H9 (cell line): ENCODE results near the gene CC2D1A. TPM values are rescaled to one million over a fixed set of nuclear protein-coding genes. Genes with fewer than 3 reads are reported as not detected.

Source experiments
- DNase-seq: peaks from one replicate; pipeline ENCODE4 v3.0.0-alpha.2; 2017
- H2AFZ ChIP-seq: one replicate; pipeline ENCODE4 v1.6.1; 2013; ENCODE audit warnings: mild to moderate bottlenecking, low read length, control low read depth, moderate library complexity
- H2AK5ac ChIP-seq: 2 replicates; pipeline ENCODE4 v1.6.1; 2013; ENCODE audit warnings: low read length, control low read depth, mixed read lengths; ENCODE audit not compliant: insufficient read length
- H2BK120ac ChIP-seq: one replicate; pipeline ENCODE4 v1.6.1; 2013; ENCODE audit warnings: low read depth, mild to moderate bottlenecking, low read length, control low read depth, inconsistent platforms; ENCODE audit not compliant: poor library complexity, severe bottlenecking
- H2BK12ac ChIP-seq: 2 replicates; pipeline ENCODE4 v1.6.1; 2013; ENCODE audit warnings: low read length, control low read depth, mixed read lengths, low read depth; ENCODE audit not compliant: insufficient read length
- H2BK15ac ChIP-seq: 2 replicates; pipeline ENCODE4 v1.6.1; 2013; ENCODE audit warnings: low read depth, low read length, control low read depth
- H2BK20ac ChIP-seq: one replicate; pipeline ENCODE4 v1.6.1; 2013; ENCODE audit warnings: low read depth, mild to moderate bottlenecking, low read length, control low read depth, inconsistent platforms; ENCODE audit not compliant: poor library complexity, severe bottlenecking
- H2BK5ac ChIP-seq: 2 replicates; pipeline ENCODE4 v1.6.1; 2013; ENCODE audit warnings: low read length, control low read depth, mixed read lengths; ENCODE audit not compliant: insufficient read length
- H3K14ac ChIP-seq: 2 replicates; pipeline ENCODE4 v1.6.1; 2013; ENCODE audit warnings: low read length, control low read depth; ENCODE audit not compliant: insufficient read depth
- H3K18ac ChIP-seq: 2 replicates; pipeline ENCODE4 v1.6.1; 2013; ENCODE audit warnings: low read depth, mild to moderate bottlenecking, mixed read lengths, low read length, control low read depth; ENCODE audit not compliant: insufficient read length
- H3K23ac ChIP-seq: 2 replicates; pipeline ENCODE4 v1.6.1; 2013; ENCODE audit warnings: low read length, control low read depth, mixed read lengths, low read depth; ENCODE audit not compliant: insufficient read length
- H3K23me2 ChIP-seq: 2 replicates; pipeline ENCODE4 v1.6.1; 2013; ENCODE audit warnings: low read depth, mild to moderate bottlenecking, mixed read lengths, low read length, control low read depth; ENCODE audit not compliant: insufficient read length, poor library complexity, severe bottlenecking
- H3K27ac ChIP-seq: 2 replicates; pipeline ENCODE4 v1.5.1; 2013; ENCODE audit warnings: low read length, control low read depth, mixed read lengths, low read depth; ENCODE audit not compliant: insufficient read length
- H3K27me3 ChIP-seq: 2 replicates; pipeline ENCODE4 v1.6.1; 2013; ENCODE audit warnings: low read length, control low read depth, inconsistent platforms; ENCODE audit not compliant: insufficient read depth
- H3K4ac ChIP-seq: 2 replicates; pipeline ENCODE4 v1.6.1; 2013; ENCODE audit warnings: low read depth, mild to moderate bottlenecking, control low read depth, inconsistent platforms, low read length, moderate library complexity
- H3K4me1 ChIP-seq: 2 replicates; pipeline ENCODE4 v1.6.1; 2013; ENCODE audit warnings: low read length, control low read depth, inconsistent platforms; ENCODE audit not compliant: insufficient read depth
- H3K4me2 ChIP-seq: 2 replicates; pipeline ENCODE4 v1.6.1; 2013; ENCODE audit warnings: low read length, control low read depth, mixed read lengths; ENCODE audit not compliant: insufficient read length, insufficient read depth
- H3K56ac ChIP-seq: 2 replicates; pipeline ENCODE4 v1.6.1; 2013; ENCODE audit warnings: low read depth, mild to moderate bottlenecking, mixed read lengths, low read length, control low read depth; ENCODE audit not compliant: insufficient read length
- H3K79me1 ChIP-seq: 2 replicates; pipeline ENCODE4 v1.6.1; 2013; ENCODE audit warnings: low read depth, mild to moderate bottlenecking, moderate library complexity, low read length, control low read depth, inconsistent platforms; ENCODE audit not compliant: insufficient read depth, poor library complexity, severe bottlenecking
- H3K79me2 ChIP-seq: 2 replicates; pipeline ENCODE4 v1.6.1; 2013; ENCODE audit warnings: low read length, control low read depth, inconsistent platforms; ENCODE audit not compliant: insufficient read depth
- H3K9ac ChIP-seq: 2 replicates; pipeline ENCODE4 v1.6.1; 2013; ENCODE audit warnings: low read length, control low read depth, mixed read lengths; ENCODE audit not compliant: insufficient read length; ENCODE audit errors: extremely low read depth
- H3K9me3 ChIP-seq: one replicate; pipeline ENCODE4 v1.6.1; 2013; ENCODE audit warnings: low read depth, low read length, inconsistent platforms; ENCODE audit not compliant: control insufficient read depth
- H3T11ph ChIP-seq: one replicate; pipeline ENCODE4 v1.6.1; 2013; ENCODE audit warnings: mild to moderate bottlenecking, low read length, control low read depth, inconsistent platforms
- H4K20me1 ChIP-seq: one replicate; pipeline ENCODE4 v1.6.1; 2013; ENCODE audit not compliant: control insufficient read depth, insufficient read length, insufficient read depth
- H4K5ac ChIP-seq: 2 replicates; pipeline ENCODE4 v1.6.1; 2013; ENCODE audit warnings: low read depth, mild to moderate bottlenecking, mixed read lengths, low read length, control low read depth; ENCODE audit not compliant: insufficient read length
- H4K8ac ChIP-seq: replicated peaks from 2 replicates; pipeline ENCODE4 v1.6.1; 2013; ENCODE audit warnings: low read length, control low read depth, mixed read lengths, low read depth; ENCODE audit not compliant: insufficient read length
- H4K91ac ChIP-seq: 2 replicates; pipeline ENCODE4 v1.6.1; 2013; ENCODE audit warnings: low read depth, mild to moderate bottlenecking, moderate library complexity, mixed read lengths, low read length, control low read depth; ENCODE audit not compliant: insufficient read length
- H3K27ac Mint-ChIP-seq, 3 experiments: 2 replicates in 2 of 3; 3 replicates in 1 of 3; pipeline ENCODE4 v1.8.0; 2020 to 2021; ENCODE audit warnings: mixed read lengths in 3 of 3, mild to moderate bottlenecking in 1 of 3, moderate library complexity in 1 of 3
- H3K27me3 Mint-ChIP-seq: 2 replicates; pipeline ENCODE4 v1.8.0; 2021; ENCODE audit warnings: low read depth, mild to moderate bottlenecking, moderate library complexity, mixed read lengths
- H3K36me3 Mint-ChIP-seq, 3 experiments: 2 replicates in 2 of 3; 3 replicates in 1 of 3; pipeline ENCODE4 v1.8.0; 2020 to 2021; ENCODE audit warnings: low read depth in 3 of 3, mixed read lengths in 3 of 3; ENCODE audit not compliant: insufficient read depth in 1 of 3
- H3K4me1 Mint-ChIP-seq, 2 experiments: 2 replicates each; pipeline ENCODE4 v1.8.0; 2020; ENCODE audit warnings: mixed read lengths in 2 of 2
- H3K4me3 Mint-ChIP-seq, 2 experiments: 2 replicates in 1 of 2; 3 replicates in 1 of 2; pipeline ENCODE4 v1.8.0; 2020 to 2021; ENCODE audit warnings: mild to moderate bottlenecking in 2 of 2, mixed read lengths in 2 of 2, moderate library complexity in 1 of 2
- H3K9me3 Mint-ChIP-seq, 2 experiments: 2 replicates in 1 of 2; 3 replicates in 1 of 2; pipeline ENCODE4 v1.8.0; 2020; ENCODE audit warnings: mild to moderate bottlenecking in 2 of 2, mixed read lengths in 2 of 2, moderate library complexity in 1 of 2
- CTCF ChIP-seq: fragments of 200-600 bp; sonication (generic); conservative IDR thresholded peaks from 3 replicates; pipeline ENCODE4 v1.8.0; 2021; ENCODE audit warnings: antibody characterized with exemption, mild to moderate bottlenecking
- WGBS: extraction: QIAGEN DNeasy Blood & Tissue Kit; methylation state at CpG from one replicate; pipeline ENCODE4 v1.1.7; 2013; ENCODE audit warnings: missing lambda C conversion rate, low lambda C conversion rate, mixed read lengths; ENCODE audit not compliant: insufficient read length; ENCODE audit errors: extremely low coverage; 5-methylcytosine and 5-hydroxymethylcytosine counted together
- total RNA-seq: library from RNA; stranded (reverse); gene quantifications from 2 replicates; pipeline ENCODE4 v1.2.1, GENCODE V29; 2021

Gene CC2D1A
- total RNA-seq, 1 experiment from 2014 or later: 48.5 TPM

DNA sequence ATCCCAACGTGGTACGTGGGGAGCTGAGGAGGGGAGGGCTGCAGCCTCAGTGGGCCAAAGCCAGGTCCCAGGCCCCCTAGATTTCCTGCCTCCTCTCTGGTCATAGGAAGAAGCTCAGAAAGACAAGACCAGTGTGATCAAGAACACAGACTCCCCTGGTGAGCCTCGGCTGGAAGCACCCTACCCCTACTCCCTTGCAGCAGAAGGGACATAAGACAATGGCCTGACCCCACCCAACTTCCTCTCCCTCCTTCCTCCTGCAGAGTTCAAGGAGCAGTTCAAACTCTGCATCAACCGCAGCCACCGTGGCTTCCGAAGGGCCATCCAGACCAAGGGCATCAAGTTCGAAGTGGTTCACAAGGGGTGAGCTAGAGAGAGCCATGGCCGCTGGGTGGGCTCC, 20.7 kb downstream of the CC2D1A start:
- WGBS: no CpG with 5 or more reads among the region's 8 CpGs

More for the DNA sequence above, 20.7 kb downstream of the CC2D1A start:
- H2BK12ac ChIP-seq: no peak overlapping the region
- H4K5ac ChIP-seq: no peak overlapping the region
- no peak overlapping the region for H2BK120ac ChIP-seq
- H3K79me2 ChIP-seq: no peaks in the 10 kb centered on the region
- no peak overlapping the region for H3K27ac ChIP-seq
- Mint-ChIP-seq H3K27ac (no peak overlapping the region), H3K36me3 (peaks cover 31 to 60% (median 52%) of the 10 kb centered on the region in 3 experiments; a peak in 6 of 7 replicates), H3K27me3 (no peaks in the 10 kb centered on the region), H3K9me3 (peaks cover 0 to 2% of the 10 kb centered on the region in 2 experiments; a peak in 1 of 5 replicates), H3K4me3 (no peak overlapping the region), H3K4me1 (no peaks in the 10 kb centered on the region)
- H2BK20ac ChIP-seq: no peak overlapping the region
- H3K9ac ChIP-seq: no peak overlapping the region
- no peak overlapping the region for H3K18ac ChIP-seq
- H2AK5ac ChIP-seq: no peak overlapping the region
- H2BK15ac ChIP-seq: no peak overlapping the region
- no peak for DNase-seq
- H4K20me1 ChIP-seq: no peaks in the 10 kb centered on the region
- H4K91ac ChIP-seq: no peak overlapping the region
- H3T11ph ChIP-seq: no peak overlapping the region
- no peak overlapping the region for H3K23ac ChIP-seq
- H3K4me2 ChIP-seq: no peak overlapping the region
- H4K8ac ChIP-seq: no peak overlapping the region
- H3K14ac ChIP-seq: no peak overlapping the region
- no peaks in the 10 kb centered on the region for H3K79me1 ChIP-seq
- no peak for TF ChIP-seq CTCF
- H3K4ac ChIP-seq: no peak overlapping the region
- H3K27me3 ChIP-seq: no peaks in the 10 kb centered on the region
- H3K23me2 ChIP-seq: no peaks in the 10 kb centered on the region
- no peak overlapping the region for H3K56ac ChIP-seq
- no peaks in the 10 kb centered on the region; the same call in 1 of the 2 replicates for H3K4me1 ChIP-seq
- H3K9me3 ChIP-seq: no peaks in the 10 kb centered on the region
- H2BK5ac ChIP-seq: no peak overlapping the region
- no peak overlapping the region for H2AFZ ChIP-seq
